ENCODE data around the gene PDLIM4.

- no peak for TF ChIP-seq FOXM1 (IDR thresholded peaks at IDR 0.05; ENCODE audit: borderline replicate concordance)
- no peak for TF ChIP-seq SP1 (IDR thresholded peaks at IDR 0.05)
- no peak for TF ChIP-seq TARDBP (IDR thresholded peaks at IDR 0.05)
- TF ChIP-seq LEF1 (IDR thresholded peaks at IDR 0.05; ENCODE audit: borderline replicate concordance) = no peak
- no peak for TF ChIP-seq NFRKB (IDR thresholded peaks at IDR 0.05)
- no peak for TF ChIP-seq BHLHE40 (IDR thresholded peaks at IDR 0.05; ENCODE audit: borderline replicate concordance)
Measured at GRCh38 chr5:132227235-132227484, 30.3 kb upstream of the PDLIM4 start.

All from HEK293T (cell line).